ENCODE measurements around the gene STAC3.
"Not testable (repeated sequence)": the region's sequence is repeated elsewhere in the genome, so short reads cannot be mapped to it uniquely, and the experiment has no call there.

STAC3 gene

DNA sequence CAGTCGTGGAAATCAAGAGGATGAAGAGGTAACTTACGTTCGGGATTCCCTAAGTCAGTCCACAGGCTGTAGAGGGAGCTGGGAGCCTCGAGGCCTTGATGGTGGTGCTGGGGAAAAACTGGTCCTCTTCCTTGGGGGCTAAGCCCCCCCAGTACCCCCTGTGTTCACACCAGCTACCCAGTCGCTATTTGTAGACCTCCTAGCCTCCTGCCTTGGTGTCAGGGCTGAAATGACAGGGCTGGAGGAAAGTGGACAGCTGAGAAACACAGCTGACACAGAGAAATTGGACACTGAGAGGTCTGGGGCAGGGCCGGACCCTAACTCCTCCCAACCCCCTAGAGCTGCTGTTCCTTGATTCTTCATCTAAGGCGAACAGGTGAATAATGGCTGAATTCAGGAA lies at the start of gene STAC3:
TSS of gene STAC3 (minus strand) at position 232 of the 400 bp plus-strand sequence. CDS start 1,551 bp downstream, outside the sequence.
- H3K27ac ChIP-seq (ENCODE audit: low read length) = no peak within 1 kb of the TSS
- no peaks in the 10 kb centered on the region for H3K4me1 ChIP-seq (ENCODE audit: insufficient read depth, low read length)
- no peak for ATAC-seq (ENCODE audit: insufficient read depth, low read depth)
- H3K9ac ChIP-seq (ENCODE audit: low read depth, low read length) = no peak within 1 kb of the TSS
- no peak within 1 kb of the TSS for H2AFZ ChIP-seq (ENCODE audit: low read depth, low read length)
- no peak for TF ChIP-seq EZH2 (IDR thresholded peaks at IDR 0.05; ENCODE audit: borderline replicate concordance, low read depth, low read length, severe bottlenecking)
- TF ChIP-seq, protein P1, sequence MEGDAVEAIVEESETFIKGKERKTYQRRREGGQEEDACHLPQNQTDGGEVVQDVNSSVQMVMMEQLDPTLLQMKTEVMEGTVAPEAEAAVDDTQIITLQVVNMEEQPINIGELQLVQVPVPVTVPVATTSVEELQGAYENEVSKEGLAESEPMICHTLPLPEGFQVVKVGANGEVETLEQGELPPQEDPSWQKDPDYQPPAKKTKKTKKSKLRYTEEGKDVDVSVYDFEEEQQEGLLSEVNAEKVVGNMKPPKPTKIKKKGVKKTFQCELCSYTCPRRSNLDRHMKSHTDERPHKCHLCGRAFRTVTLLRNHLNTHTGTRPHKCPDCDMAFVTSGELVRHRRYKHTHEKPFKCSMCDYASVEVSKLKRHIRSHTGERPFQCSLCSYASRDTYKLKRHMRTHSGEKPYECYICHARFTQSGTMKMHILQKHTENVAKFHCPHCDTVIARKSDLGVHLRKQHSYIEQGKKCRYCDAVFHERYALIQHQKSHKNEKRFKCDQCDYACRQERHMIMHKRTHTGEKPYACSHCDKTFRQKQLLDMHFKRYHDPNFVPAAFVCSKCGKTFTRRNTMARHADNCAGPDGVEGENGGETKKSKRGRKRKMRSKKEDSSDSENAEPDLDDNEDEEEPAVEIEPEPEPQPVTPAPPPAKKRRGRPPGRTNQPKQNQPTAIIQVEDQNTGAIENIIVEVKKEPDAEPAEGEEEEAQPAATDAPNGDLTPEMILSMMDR (IDR thresholded peaks at IDR 0.05; ENCODE audit: borderline replicate concordance, extremely low read depth, low read length, poor library complexity, severe bottlenecking) = no peak
- no peaks in the 10 kb centered on the region for H3K9me3 ChIP-seq (ENCODE audit: insufficient read depth, low read length, severe bottlenecking)
- H3K27me3 ChIP-seq (ENCODE audit: insufficient read depth, low read length, poor library complexity) = no peaks in the 10 kb centered on the region
- H3K36me3 ChIP-seq (ENCODE audit: insufficient read depth, low read length) = peaks cover 7% of the 10 kb centered on the region
- no peak within 1 kb of the TSS for H3K4me2 ChIP-seq (ENCODE audit: insufficient read depth, low read length)
- no peak within 1 kb of the TSS for H3K4me3 ChIP-seq (ENCODE audit: low read depth in 1 of 2, low read length in 2 of 2)
- DNase-seq = no peak
- H4K20me1 ChIP-seq (ENCODE audit: insufficient read depth, low read length) = no peaks in the 10 kb centered on the region
- no peaks in the 10 kb centered on the region for H3K79me2 ChIP-seq (ENCODE audit: insufficient read depth, low read length)

DNA sequence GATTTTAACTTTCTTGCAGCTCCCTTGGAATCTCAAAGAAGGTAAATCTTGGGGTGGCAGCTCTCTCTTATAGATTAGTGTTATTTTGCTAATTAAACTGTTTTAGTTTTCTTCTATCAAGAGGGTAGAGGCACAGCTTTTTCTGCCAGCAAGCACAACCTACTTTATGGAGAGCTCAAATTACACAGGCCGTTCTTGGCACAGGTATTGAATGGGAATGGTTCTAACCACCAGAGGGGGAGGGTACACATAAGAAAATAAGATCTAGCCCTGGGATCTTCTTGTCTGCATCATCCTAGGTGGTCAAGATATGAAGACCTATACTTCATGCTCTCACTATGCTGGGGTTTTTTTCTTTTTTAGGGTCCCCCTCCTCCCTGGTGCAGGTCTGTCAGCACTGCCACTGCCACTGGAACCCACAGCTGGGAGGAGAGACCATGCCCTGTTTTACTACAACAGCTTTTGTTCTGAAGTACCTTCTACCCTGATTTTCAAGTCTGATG lies 48.6 kb upstream of the STAC3 start:
- peaks cover 61% of the 10 kb centered on the region; the same call in 1 of the 2 replicates for H3K36me3 ChIP-seq (ENCODE audit: insufficient read depth, low read length)
- ATAC-seq (ENCODE audit: insufficient read depth, low read depth) (no peak), DNase-seq (no peak)
- no peak overlapping the region for H3K9ac ChIP-seq (ENCODE audit: low read depth, low read length)
- no peak overlapping the region for H2AFZ ChIP-seq (ENCODE audit: low read depth, low read length)
- H4K20me1 ChIP-seq (ENCODE audit: insufficient read depth, low read length) = no peaks in the 10 kb centered on the region
- H3K27ac ChIP-seq (ENCODE audit: low read length) = no peak overlapping the region
- H3K4me2 ChIP-seq (ENCODE audit: insufficient read depth, low read length) = no peak overlapping the region
- no peaks in the 10 kb centered on the region for H3K9me3 ChIP-seq (ENCODE audit: insufficient read depth, low read length, severe bottlenecking)
- H3K27me3 ChIP-seq (ENCODE audit: insufficient read depth, low read length, poor library complexity) = no peaks in the 10 kb centered on the region
- H3K4me1 ChIP-seq (ENCODE audit: insufficient read depth, low read length) = no peaks in the 10 kb centered on the region
- TF ChIP-seq, protein P1 (IDR thresholded peaks at IDR 0.05; ENCODE audit: borderline replicate concordance, extremely low read depth, low read length, poor library complexity, severe bottlenecking) = no peak
- no peak for TF ChIP-seq EZH2 (IDR thresholded peaks at IDR 0.05; ENCODE audit: borderline replicate concordance, low read depth, low read length, severe bottlenecking)
- no peaks in the 10 kb centered on the region for H3K79me2 ChIP-seq (ENCODE audit: insufficient read depth, low read length)
- H3K4me3 ChIP-seq (ENCODE audit: low read depth in 1 of 2, low read length in 2 of 2) = no peak overlapping the region

DNA sequence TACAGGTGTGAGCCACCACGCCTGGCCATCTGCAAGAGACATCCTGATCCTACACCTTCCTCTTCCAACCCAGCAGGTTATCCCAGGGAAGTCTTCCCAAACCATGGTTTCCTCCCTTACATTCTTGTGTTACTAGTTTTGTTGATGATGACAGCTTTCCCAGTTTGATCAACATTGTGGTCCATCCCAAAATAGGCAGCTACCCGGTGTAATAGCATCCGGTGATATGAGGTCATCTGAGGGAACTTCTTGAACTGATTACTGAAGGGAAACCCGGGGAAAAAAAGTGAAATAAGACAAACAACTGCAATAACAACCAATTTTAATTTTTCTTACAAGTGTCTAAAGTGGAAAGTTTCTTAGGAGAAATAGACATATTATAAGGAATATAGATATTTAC lies 45.3 kb upstream of the STAC3 start:
- no peak overlapping the region for H3K27ac ChIP-seq (ENCODE audit: low read length)
- DNase-seq (no peak), ATAC-seq (ENCODE audit: insufficient read depth, low read depth) (no peak)
- peaks cover 64% of the 10 kb centered on the region; the same call in 1 of the 2 replicates for H3K36me3 ChIP-seq (ENCODE audit: insufficient read depth, low read length)
- H3K4me1 ChIP-seq (ENCODE audit: insufficient read depth, low read length) = no peaks in the 10 kb centered on the region
- no peaks in the 10 kb centered on the region for H3K79me2 ChIP-seq (ENCODE audit: insufficient read depth, low read length)
- no peak overlapping the region for H3K4me2 ChIP-seq (ENCODE audit: insufficient read depth, low read length)
- no peaks in the 10 kb centered on the region for H3K27me3 ChIP-seq (ENCODE audit: insufficient read depth, low read length, poor library complexity)
- no peak overlapping the region for H3K4me3 ChIP-seq (ENCODE audit: low read depth in 1 of 2, low read length in 2 of 2)
- TF ChIP-seq, protein P1 (IDR thresholded peaks at IDR 0.05; ENCODE audit: borderline replicate concordance, extremely low read depth, low read length, poor library complexity, severe bottlenecking) = no peak
- no peak for TF ChIP-seq EZH2 (IDR thresholded peaks at IDR 0.05; ENCODE audit: borderline replicate concordance, low read depth, low read length, severe bottlenecking)
- no peaks in the 10 kb centered on the region for H3K9me3 ChIP-seq (ENCODE audit: insufficient read depth, low read length, severe bottlenecking)
- no peak overlapping the region for H2AFZ ChIP-seq (ENCODE audit: low read depth, low read length)
- no peak overlapping the region for H3K9ac ChIP-seq (ENCODE audit: low read depth, low read length)
- H4K20me1 ChIP-seq (ENCODE audit: insufficient read depth, low read length) = no peaks in the 10 kb centered on the region

DNA sequence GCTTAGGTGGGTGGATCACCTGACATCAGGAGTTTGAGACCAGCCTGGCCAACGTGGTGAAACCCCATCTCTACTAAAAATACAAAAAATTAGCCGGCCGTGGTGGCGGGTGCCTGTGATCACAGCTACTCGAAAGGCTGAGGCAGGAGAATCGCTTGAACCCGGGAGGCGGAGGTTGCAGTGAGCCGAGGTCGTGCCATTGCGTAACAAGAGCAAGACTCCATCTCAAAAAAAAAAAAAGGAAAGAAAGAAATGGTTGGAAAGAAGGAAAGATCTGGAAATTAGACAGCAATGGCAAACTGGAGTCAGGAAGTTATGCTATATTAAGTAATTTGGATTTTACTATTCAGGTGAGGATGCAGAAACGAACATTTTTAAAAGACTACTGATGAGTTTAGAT lies 31.1 kb upstream of the STAC3 start:
- not testable (repeated sequence) for H3K27ac ChIP-seq (ENCODE audit: low read length); H3K4me3 ChIP-seq (ENCODE audit: low read depth in 1 of 2, low read length in 2 of 2); H3K27me3 ChIP-seq (ENCODE audit: insufficient read depth, low read length, poor library complexity); DNase-seq; H3K4me2 ChIP-seq (ENCODE audit: insufficient read depth, low read length); H4K20me1 ChIP-seq (ENCODE audit: insufficient read depth, low read length); H2AFZ ChIP-seq (ENCODE audit: low read depth, low read length); H3K9ac ChIP-seq (ENCODE audit: low read depth, low read length); H3K9me3 ChIP-seq (ENCODE audit: insufficient read depth, low read length, severe bottlenecking); ATAC-seq (ENCODE audit: insufficient read depth, low read depth); H3K79me2 ChIP-seq (ENCODE audit: insufficient read depth, low read length)
- Histone ChIP-seq H3K4me1 (ENCODE audit: insufficient read depth, low read length) (peaks cover 22% of the 10 kb centered on the region), H3K36me3 (ENCODE audit: insufficient read depth, low read length) (peaks cover 75% of the 10 kb centered on the region)
